HL-60 (cell line): ENCODE data around the gene MAP6.

Source experiments
- CTCF ChIP-seq: IDR thresholded peaks from one replicate; pipeline ENCODE4 v1.5.1; 2011; ENCODE audit warnings: low read length, control low read depth, inconsistent platforms; ENCODE audit not compliant: insufficient read depth
- POLR2AphosphoS5 ChIP-seq: IDR thresholded peaks from 2 replicates; pipeline ENCODE4 v1.6.1; 2012; ENCODE audit warnings: low read depth

GRCh38 chr11:75567971-75568370 lies 100.9 kb downstream of the MAP6 start:
- no peak for TF ChIP-seq CTCF
- TF ChIP-seq POLR2AphosphoS5, result no peak
